ENCODE measurements around the gene EPAS1. TPM values are rescaled to one million over a fixed set of nuclear protein-coding genes. Genes with fewer than 3 reads are reported as not detected.

Gene EPAS1
- total RNA-seq, 1 donor from 2014 or later: 99.8 TPM

GRCh38 chr2:46400016-46400415 is 102.8 kb downstream of the EPAS1 start:
- H3K27me3 ChIP-seq (ENCODE audit: control insufficient read depth, insufficient read depth, low read length): no peaks in the 10 kb centered on the region
- DNase-seq (ENCODE audit: low read depth) (no peak), FAIRE-seq (no peak)
- TF ChIP-seq, protein P1, sequence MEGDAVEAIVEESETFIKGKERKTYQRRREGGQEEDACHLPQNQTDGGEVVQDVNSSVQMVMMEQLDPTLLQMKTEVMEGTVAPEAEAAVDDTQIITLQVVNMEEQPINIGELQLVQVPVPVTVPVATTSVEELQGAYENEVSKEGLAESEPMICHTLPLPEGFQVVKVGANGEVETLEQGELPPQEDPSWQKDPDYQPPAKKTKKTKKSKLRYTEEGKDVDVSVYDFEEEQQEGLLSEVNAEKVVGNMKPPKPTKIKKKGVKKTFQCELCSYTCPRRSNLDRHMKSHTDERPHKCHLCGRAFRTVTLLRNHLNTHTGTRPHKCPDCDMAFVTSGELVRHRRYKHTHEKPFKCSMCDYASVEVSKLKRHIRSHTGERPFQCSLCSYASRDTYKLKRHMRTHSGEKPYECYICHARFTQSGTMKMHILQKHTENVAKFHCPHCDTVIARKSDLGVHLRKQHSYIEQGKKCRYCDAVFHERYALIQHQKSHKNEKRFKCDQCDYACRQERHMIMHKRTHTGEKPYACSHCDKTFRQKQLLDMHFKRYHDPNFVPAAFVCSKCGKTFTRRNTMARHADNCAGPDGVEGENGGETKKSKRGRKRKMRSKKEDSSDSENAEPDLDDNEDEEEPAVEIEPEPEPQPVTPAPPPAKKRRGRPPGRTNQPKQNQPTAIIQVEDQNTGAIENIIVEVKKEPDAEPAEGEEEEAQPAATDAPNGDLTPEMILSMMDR (IDR thresholded peaks at IDR 0.05; ENCODE audit: insufficient read depth, low read length, severe bottlenecking): no peak
- no peaks in the 10 kb centered on the region for H3K36me3 ChIP-seq (ENCODE audit: control insufficient read depth, insufficient read depth, low read length)
- no peak overlapping the region for H3K4me3 ChIP-seq (ENCODE audit: low read depth, low read length)

GRCh38 chr2:46402874-46403273 is 105.7 kb downstream of the EPAS1 start:
- Histone ChIP-seq H3K36me3 (ENCODE audit: control insufficient read depth, insufficient read depth, low read length) (no peaks in the 10 kb centered on the region), H3K4me3 (ENCODE audit: low read depth, low read length) (no peak overlapping the region), H3K27me3 (ENCODE audit: control insufficient read depth, insufficient read depth, low read length) (no peaks in the 10 kb centered on the region)
- DNase-seq (ENCODE audit: low read depth): no peak
- FAIRE-seq: peak; percentile 76
- TF ChIP-seq, protein P1 (IDR thresholded peaks at IDR 0.05; ENCODE audit: insufficient read depth, low read length, severe bottlenecking): no peak

- no peaks in the 10 kb centered on the region for H3K27me3 ChIP-seq (ENCODE audit: control insufficient read depth, insufficient read depth, low read length)
- TF ChIP-seq, protein P1 (IDR thresholded peaks at IDR 0.05; ENCODE audit: insufficient read depth, low read length, severe bottlenecking): no peak
- no peaks in the 10 kb centered on the region for H3K36me3 ChIP-seq (ENCODE audit: control insufficient read depth, insufficient read depth, low read length)
- DNase-seq (ENCODE audit: low read depth) (no peak), FAIRE-seq (no peak)
- H3K4me3 ChIP-seq (ENCODE audit: low read depth, low read length): no peak overlapping the region
Measured at GRCh38 chr2:46404181-46404759, 107.1 kb downstream of the EPAS1 start.

DNA sequence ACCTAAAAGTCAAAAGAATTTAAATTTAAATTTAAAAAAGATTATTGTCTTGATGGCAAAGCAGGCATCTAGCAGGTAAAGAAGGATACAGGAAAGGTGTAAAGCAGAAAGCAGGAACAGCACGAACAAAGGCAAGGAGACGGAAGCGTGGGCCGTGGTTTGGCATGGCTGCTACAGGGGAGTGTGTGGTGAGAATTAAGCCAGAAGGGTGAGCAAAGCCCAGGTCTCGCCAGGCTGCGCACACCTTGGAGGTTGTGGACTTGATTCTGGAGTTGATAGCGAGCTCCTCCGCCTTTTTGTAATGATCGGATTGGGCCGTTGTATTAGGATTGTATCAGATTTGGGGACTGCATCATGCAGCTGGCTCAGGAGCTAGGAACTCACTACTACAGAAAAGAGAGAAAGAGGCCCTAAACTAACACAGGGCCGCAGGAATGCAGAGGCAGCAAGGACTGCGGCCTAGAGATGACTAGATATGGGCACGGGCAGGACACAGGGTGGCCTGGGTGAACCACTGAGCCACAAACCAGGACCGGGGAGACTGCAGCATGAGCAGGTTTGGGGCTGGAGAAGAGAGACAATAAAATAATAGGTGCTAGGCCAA is 110.7 kb downstream of the EPAS1 start:
- TF ChIP-seq, protein P1 (IDR thresholded peaks at IDR 0.05; ENCODE audit: insufficient read depth, low read length, severe bottlenecking): no peak
- no peak for FAIRE-seq
- H3K27me3 ChIP-seq (ENCODE audit: control insufficient read depth, insufficient read depth, low read length): no peaks in the 10 kb centered on the region
- no peak for DNase-seq (ENCODE audit: low read depth)
- no peaks in the 10 kb centered on the region for H3K36me3 ChIP-seq (ENCODE audit: control insufficient read depth, insufficient read depth, low read length)
- no peak overlapping the region for H3K4me3 ChIP-seq (ENCODE audit: low read depth, low read length)

GRCh38 chr2:46409756-46410155 is 112.5 kb downstream of the EPAS1 start:
- no peak for DNase-seq (ENCODE audit: low read depth)
- TF ChIP-seq, protein P1 (IDR thresholded peaks at IDR 0.05; ENCODE audit: insufficient read depth, low read length, severe bottlenecking): no peak
- H3K4me3 ChIP-seq (ENCODE audit: low read depth, low read length): no peak overlapping the region
- H3K36me3 ChIP-seq (ENCODE audit: control insufficient read depth, insufficient read depth, low read length): no peaks in the 10 kb centered on the region
- no peaks in the 10 kb centered on the region for H3K27me3 ChIP-seq (ENCODE audit: control insufficient read depth, insufficient read depth, low read length)
- FAIRE-seq: no peak

Data from bronchial epithelial cell (primary cell).